ENCODE results near the gene ARHGAP24.
"Not testable (repeated sequence)": the region's sequence is repeated elsewhere in the genome, so short reads cannot be mapped to it uniquely, and the experiment has no call there.

Gene ARHGAP24

DNA sequence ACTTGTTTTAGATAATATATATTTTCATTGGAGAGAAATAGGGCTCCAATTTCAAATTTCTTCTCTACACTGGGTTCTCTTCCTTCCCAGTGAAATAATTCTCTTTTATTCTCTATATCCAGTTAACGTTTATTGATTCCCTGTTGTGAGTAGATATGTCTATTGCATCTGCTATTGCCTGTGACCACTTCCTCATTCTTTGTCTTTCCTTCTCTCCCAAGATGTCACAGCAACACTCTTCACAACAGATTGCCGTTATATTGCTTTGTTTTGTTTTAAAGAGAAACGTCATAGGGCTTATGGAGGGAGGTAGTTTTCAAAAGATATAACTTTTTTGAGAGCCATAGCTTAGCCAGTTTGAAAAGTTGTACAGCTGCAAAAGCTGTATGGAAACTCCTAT is 343.8 kb downstream of the ARHGAP24 start:
- no peak for DNase-seq (ENCODE audit: low read depth)

DNA sequence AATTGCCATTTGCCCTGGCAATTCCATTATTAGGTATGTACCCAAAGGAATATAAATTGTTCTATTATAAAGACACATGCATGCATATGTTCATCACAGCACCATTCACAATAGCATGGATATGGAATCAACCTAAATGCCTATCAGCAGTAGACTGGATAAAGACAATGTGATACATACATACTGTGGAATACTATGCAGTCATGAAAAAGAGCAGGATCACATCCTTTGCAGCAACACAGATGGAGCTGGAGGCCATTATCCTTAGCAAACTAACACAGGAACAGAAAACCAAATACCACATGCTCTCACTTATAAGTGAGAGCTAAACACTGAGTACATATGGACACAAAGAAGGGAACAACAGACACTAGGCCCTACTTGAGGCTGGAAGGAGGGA is 345.2 kb downstream of the ARHGAP24 start:
- not testable (repeated sequence) for DNase-seq (ENCODE audit: low read depth)

DNA sequence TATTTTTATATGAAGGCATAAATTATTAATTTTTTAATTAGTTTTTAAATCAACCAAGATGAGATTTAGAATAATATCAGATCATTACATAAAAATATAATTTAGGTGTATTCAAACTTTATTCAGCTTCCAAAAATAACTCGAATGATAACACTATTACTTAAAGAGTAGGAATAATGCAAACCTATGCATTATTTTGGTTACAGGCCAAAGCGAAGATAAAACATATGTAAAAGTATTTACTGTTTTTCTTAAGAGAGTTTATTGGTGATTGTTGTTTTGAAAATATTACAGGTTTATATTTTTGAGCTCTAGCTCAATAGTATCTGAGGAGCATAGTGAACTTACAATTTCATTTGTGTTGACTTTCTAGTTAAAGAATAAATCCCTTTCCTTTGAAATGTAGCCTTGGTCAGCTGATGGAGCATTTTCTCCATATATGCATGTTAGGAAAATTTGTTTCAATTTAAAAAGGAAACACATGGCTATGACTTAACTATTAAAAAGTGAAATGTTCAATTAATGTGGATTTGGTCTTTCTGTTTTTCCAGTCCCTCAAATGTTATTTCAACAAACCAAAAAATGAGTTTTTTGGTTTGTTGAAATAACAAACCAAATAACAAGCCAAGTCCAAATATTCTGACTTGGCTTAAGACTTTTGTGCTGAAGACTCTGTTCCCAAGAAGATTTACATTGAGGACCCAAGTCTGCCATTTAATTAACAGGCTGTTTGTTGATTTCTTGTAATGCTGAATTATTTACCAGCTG is 346.9 kb downstream of the ARHGAP24 start:
- no peak for DNase-seq (ENCODE audit: low read depth)

DNA sequence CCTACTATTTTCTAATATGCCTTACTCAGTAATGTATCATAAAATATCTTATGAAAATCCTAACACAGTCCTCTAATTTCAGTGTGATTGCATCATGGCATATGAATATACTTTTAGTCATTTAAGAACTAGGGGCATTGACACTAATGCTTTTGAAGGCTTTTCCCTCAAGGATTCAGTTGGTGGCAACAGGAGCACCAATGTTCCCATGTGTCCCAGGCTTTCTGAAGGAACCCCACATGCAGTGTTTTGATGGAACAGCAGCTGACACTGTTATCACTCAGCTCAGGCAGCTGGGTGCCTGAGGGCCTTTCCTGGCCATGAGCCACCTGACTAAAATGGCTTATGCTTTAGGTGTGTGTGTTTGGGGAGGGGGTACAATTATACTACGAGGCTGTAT is 348.3 kb downstream of the ARHGAP24 start:
- DNase-seq (ENCODE audit: low read depth), result no peak

DNA sequence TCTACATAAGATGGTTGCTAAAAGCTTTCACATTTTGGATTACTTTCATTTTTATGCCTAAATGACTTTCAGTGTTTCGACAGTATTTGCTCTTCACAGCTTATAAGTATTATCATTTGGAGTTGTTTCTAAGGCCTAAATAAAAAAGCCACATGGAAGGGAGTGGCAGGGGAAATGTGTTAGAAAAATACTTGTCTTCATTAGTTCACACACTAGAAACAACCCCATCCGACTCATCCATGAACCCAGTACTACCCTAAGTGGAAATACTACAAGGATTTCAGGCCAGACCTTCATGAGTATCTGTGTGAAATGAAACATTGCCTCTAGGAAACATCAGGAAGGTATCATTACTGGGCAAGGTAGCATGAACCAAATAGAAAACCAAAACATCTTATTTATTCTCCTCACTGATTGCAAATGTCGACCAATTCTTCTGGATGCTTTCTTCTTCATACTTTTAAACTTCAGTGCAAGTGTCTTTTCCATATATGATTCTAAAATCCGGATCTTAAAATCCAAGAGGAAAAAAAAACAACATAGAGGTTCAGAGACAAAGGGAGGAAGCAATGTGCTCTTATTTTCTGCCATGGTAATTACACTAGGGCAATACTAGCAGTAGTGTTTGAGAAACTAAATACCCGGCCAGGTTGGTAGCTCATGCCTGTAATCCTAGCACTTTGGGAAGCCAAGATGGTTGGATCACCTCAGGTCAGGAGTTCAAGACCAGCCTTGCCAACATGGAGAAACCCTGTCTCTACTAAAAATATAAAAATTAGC is 349.4 kb downstream of the ARHGAP24 start:
- no peak for DNase-seq (ENCODE audit: low read depth)

DNA sequence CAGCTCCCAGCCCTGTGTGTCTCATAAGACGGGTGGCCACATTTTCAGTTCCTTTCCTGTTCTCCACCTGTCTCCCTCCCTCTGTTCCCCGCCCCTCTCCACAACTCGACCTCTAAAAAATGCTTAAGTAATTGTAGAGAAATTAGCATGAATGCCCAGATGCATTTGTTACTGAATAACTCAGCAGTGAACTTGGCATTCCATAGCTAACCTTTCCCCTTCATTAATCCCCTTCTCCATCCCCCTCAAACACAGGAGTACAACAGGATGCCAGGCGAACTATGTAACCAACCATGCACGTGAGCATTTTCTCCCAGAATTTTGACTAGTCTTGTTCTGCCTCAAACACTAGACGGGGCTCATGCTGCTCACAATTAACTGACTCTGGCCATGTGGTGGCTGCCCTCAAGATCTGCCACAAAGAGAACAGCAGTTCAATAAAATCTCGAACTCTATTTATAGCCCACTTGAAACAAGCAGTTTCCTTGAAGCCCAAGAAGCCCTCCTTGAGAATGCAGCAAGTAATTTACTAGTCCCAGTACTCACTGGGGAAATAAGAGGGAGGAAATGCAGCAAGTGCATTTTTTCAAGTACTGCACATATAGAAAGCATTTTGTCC is 351.2 kb downstream of the ARHGAP24 start:
- no peak for DNase-seq (ENCODE audit: low read depth)

DNA sequence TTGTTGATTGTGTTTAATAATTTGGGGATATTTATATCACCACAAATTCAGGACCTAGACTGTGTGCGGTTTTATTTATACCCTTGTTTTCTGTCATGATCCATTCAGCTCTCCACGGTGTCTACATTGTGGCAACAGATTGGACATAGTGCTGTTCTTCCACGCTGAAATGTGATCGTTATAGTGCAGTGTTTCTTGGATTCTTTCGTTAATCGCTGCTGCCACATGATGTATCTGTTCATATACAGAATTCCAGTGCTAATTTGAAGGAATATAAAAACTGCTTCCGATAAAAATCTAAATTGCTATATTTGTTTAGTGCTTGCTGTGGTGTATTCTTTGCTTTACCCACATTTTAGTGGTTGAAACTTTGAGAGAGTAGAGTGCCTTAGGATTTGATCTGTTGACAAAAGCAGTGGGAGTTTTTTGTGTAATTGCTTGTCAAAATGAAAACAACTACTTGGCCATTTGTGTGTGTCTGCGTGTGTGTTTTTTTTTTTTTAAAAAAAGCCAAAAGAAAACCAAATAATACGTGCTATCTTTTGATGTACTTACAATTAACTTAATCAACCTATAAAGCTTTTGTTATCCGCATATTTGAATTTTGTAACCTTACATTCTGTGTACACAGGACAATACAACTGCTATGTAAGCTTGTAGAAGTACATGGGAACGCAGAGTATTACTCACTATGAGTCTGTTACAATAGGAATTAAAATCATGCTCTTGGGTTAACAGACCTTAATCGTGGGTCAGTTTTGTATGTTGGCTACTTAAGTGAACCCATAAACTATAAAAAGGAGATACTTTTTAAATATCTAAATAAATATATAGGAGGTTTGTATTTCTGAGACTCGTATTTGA is 353.3 kb downstream of the ARHGAP24 start:
- DNase-seq (ENCODE audit: low read depth), result no peak

DNA sequence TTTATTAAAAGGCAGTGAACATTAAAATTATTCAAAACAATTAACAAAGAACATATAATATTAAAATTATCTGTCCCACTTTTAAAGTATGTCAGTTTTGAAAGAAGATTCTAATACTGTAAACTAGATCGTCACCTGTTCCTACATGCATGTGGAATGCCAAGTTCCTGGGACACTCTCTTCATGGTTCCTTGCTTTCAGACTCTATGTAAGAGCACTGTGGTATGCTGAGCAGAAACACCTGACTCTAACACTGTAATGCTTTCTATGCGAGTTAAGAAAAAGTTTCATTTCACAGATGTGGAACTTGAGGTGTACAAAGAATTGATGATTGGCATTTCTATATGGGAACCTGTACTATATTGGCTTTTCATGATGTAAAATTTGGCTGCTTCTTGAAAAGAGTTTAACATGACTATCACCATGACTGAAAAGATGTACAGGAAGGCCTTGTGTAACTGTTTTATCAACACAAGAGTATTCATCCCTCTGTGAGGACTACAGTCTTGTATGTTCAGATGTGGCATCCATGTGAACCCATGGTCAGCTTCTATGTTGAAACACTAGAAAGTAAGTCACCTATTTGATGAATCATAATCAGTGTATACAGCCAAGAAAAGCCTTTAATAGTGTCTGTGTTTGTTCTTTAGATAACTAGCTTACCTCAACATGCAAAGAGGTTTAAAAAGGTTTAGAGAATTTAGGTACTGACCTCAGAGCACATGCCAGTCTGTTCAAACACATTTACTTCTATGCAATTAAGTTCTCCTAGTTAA is 354.5 kb downstream of the ARHGAP24 start:
- no peak for DNase-seq (ENCODE audit: low read depth)

DNA sequence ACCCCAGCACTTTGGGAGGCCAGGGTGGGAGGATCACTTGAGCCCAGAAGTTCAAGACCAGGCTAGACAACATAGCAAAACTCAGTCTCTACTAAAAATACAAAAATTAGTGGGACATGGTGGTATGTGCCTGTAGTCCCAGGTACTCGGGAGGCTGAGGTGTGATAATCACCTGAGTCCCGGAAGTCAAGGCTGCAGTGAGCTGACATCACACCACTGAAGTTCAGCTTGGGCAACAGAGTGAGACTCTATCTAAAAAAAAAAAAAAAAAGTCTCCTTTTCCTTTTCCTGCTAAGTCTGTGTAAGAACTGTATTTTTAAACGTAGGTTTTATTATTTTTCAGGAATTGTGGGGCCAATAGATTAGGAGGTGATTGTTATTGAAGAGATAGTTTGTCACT is 356.7 kb downstream of the ARHGAP24 start:
- DNase-seq (ENCODE audit: low read depth), result no peak

DNA sequence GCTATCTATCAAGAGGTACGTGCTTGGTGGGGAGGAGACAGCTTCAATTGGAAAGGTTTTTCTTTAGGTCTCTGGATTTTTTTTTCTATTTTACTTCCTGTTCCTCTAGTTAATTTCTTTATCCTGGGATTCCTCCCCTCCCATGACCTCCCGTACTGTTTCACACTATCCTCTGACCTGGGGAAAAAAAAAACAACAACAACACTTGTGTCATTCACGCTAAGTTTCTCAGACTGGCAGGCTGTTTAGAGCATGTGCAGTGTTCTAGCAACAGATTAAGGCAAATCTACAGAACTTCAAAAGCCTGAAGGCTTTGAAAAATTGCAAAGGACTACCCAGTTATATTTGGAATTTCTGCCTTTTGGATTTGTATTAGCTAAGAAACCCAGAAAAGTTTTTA is 358.4 kb downstream of the ARHGAP24 start:
- DNase-seq (ENCODE audit: low read depth), result no peak

DNA sequence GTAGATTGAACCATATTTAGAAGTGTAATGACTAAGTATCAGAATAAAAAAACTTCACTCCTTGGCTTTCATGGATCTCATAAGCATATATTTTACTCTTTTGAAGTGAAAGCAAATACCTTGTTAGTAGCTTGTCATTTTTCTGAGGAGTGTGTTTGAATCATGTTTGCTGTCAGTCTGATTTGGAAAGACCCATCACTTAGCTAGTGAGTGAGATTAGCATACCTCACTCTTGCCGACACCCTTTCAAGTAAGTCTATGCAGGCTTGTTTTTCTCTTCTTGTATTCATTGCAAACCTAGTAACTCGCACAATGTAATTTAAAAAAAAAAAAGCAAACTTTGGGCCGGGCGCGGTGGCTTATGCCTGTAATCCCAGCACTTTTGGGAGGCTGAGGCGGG is 360.0 kb downstream of the ARHGAP24 start:
- no peak for DNase-seq (ENCODE audit: low read depth)

DNA sequence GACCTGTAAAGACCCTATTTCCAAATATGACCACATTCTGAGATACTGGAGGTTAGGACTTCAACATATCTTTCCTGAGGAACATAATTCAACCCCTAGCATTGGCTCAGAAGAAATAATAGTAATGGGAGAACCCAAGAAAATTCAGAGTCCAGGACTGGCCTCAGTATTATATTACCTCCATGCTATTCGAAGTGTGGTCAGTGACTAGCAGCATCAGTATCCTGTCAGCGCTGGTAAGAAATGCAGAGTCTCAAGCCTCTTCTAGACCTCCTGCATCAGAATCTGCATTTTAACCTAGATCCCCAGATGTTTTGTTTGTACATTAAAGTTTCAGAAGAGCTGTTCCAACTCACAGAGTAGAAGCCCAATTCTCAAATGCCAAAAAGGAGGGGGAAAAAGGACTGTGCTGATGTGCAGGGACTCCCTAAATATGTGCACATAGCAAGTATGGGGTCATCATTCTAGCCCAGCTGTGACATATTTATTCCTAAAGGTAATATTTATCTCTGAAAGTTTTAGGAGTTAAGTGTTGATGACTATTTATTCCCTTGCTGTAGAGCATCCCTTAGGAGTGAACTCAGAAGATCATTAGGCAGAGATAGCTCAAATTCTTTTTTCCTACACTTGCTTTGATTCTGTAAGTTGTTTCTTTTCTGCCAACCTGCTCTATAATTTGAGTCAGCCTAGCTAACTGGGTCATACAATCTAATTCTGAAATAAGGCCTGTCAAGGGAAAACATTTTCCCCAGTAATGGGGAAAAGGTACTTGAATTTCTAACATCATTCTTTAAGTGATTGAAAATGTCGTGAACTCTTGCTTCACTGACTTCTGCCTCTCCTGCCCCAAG is 361.9 kb downstream of the ARHGAP24 start:
- DNase-seq (ENCODE audit: low read depth), result no peak

DNA sequence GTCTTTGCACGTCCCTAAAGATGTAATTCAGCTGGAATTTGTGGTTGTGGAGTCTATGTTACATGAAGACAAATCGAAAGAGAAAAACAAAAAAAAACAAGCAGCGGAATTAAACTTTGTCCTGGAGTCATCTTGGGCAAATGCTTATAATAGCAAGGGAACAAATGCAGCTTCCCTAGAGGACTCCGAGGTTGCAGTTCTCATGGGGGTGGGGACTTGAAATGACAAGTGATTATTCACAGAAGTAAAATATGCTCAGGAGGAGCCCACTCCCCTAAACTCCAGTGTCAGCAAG is 362.4 kb downstream of the ARHGAP24 start:
- DNase-seq (ENCODE audit: low read depth), result no peak

DNA sequence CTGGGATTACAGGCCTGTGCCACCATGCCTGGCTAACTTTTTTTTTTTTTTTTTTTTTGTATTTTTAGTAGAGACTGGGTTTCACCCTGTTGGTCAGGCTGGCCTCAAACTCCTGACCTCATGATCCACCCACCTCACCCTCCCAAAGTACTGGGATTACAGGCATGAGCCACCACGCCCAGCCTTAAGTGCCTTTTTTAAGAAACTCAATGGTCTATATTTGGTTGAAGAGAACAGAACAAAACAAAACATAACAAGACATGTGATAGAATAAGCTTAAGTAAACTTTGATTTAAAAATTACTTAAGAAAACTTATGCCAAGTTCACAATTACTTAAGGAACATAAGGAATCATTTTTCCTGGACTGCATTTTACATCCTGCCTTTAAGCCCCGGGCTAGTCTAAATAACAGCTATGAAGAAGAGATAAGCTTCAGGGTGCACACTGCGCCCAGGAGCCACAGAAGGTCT is 365.1 kb downstream of the ARHGAP24 start:
- DNase-seq (ENCODE audit: low read depth), result not testable (repeated sequence)

DNA sequence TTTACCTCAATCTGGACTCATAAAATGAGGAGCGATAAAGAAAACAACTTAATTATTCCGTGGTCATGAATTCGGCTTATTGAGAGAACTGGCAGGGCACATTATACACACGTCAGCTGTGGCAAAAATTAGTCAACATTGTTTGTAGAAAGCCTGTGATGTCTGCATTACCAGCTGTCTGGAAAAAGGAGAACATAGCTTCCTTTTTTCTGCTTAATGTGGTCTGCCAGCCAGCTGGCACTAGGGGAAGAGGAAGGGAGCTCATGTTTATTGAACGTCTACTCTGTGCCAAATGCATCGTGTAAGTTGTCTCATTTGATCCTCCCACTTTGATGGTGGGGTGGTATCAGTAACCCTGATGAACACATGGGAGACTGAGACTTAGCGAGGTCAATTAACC is 367.6 kb downstream of the ARHGAP24 start:
- no peak for DNase-seq (ENCODE audit: low read depth)

DNA sequence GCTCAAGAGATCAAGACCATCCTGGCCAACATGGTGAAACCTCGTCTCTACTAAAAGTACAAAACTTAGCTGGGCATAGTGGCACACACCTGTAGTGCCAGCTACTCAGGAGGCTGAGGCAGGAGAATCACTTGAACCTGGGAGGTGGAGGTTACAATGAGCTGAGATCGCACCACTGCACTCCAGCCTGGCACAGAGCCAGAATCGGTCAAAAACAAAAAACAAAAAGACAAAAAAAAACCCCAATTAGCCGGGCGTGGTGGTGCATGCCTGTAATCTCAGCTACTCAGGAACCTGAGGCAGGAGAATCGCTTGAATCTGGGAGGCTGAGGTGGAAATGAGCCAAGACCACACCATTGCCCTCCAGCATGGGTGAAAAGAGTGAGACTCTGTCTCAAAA is 378.8 kb downstream of the ARHGAP24 start:
- not testable (repeated sequence) for DNase-seq (ENCODE audit: low read depth)

DNA sequence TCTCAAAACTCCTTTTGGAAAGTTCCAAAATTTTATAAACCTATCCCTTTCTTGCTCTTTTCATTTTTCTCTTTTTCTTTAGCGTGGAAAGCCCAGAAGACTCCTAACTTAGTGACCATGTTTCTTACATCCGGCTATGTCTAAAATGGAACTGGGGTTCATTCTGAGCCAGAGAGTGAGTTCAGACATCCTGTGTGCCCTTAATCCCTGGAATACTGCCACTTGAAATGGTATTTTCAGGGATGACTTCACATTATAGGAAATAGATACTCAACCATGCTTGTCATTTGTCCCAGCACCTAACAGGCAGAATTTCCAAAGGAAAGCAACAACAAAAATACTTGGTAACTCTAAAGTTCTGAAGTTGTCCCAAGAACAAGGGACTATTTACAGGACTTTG is 379.6 kb downstream of the ARHGAP24 start:
- no peak for DNase-seq (ENCODE audit: low read depth)

DNA sequence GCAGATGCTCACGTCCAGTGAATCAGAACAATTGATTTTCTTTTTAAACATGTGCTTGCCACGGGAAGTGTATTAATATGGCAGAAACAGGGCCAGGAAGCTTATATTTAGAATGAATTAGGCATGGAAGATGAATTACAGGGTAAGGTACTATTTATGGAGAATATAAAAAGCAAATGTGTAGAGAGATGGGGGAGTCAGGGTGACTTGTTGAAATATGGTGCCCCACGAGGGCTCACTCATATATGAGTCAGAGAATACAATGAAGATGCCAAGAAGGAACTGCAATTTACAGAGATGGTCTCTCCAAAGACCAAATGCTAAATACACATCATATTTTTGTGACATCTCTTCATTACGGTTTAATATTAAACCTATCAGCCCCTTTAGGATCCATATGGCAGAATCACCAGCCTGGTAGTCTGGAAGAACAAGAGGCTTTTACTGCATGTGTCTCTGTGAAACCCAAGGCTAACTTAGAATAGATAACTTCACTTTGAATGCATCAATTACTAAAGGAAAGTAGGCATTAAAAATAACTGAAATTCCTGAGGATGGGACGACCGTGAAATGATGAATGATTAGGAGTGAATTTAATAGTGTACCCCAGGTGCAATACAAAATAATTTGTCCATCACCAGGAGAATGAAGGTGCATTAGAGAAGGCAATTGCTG is 385.3 kb downstream of the ARHGAP24 start:
- no peak for DNase-seq (ENCODE audit: low read depth)

DNA sequence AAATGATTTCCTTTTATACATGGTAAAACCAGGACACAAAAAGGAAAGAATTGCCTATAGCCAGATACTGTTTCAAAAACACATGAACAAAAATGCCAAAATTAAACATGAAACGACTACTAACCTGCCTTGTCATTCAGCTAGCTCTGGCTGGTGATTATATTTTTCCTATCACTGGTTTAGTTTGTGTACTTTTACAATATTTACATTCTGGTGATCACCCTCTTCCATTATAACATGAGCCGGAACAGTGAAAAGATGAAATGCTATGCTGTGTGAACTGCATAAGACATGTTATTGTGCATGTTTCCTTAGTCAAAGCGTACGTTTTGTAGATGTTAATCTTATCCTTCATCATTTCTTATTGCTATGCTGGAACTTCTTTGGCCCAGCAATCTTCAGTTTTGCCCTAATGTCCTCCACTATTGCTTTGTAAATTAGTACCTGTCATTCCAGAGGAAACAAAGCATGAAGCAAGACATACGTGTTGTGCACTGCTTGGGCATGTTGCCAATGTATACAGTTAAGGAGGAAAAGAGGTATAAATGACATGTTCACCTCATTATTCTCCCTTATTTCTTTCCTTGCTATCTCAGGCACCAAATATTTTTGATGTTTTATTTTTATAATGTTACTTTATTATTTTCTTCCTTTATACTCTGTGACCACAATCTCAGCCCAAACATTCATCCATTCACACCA is 386.3 kb downstream of the ARHGAP24 start:
- DNase-seq (ENCODE audit: low read depth), result no peak

All from stimulated activated CD8-positive, alpha-beta memory T cell treated with anti-CD3 and anti-CD28 coated beads, Interleukin-12 subunit alpha, Interleukin-12 subunit beta, amount 100 ng/mL, for 1 hour (primary cell).